PC-9 (cell line): ENCODE measurements around the gene APEH.

Experiments used
- EZH2 ChIP-seq: fragments of 200-600 bp; sonication (generic); IDR thresholded peaks from 2 replicates; pipeline ENCODE4 v1.8.0; 2017; ENCODE audit warnings: antibody characterized with exemption, low read depth
- TF ChIP-seq, protein P1 (sequence below): fragments of 200-600 bp; sonication (generic); conservative IDR thresholded peaks from 2 replicates; pipeline ENCODE4 v1.6.1; 2017; ENCODE audit warnings: mixed run types, antibody characterized with exemption, mild to moderate bottlenecking, moderate library complexity

DNA sequence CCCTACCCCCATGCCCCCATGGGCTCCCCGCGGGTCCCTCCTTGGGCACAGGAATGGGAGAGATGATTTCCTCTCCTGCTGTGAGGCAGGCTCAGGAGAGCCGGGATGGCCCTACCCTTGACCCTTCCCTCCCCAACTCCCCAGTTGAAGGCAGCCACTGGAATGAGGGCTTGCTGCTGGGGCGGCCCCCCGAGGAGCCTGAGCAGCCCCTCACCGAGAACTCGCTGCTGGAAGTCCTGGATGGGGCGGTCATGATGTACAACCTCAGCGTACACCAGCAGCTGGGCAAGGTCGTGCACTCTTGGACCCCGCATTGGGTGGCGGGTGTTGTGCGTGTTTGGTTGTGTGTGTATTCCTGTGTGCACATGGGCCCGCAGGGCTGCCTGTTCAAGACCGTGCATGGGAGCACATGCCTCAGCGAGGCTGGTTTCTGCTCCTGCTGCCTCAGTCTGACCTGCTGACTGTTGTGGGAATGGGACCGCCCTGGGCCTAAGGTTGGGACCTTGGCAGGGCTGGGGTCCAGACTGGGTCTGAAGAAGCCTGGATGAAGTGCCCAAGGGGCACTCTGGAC lies 31.3 kb downstream of the APEH start:
- TF ChIP-seq, protein P1, sequence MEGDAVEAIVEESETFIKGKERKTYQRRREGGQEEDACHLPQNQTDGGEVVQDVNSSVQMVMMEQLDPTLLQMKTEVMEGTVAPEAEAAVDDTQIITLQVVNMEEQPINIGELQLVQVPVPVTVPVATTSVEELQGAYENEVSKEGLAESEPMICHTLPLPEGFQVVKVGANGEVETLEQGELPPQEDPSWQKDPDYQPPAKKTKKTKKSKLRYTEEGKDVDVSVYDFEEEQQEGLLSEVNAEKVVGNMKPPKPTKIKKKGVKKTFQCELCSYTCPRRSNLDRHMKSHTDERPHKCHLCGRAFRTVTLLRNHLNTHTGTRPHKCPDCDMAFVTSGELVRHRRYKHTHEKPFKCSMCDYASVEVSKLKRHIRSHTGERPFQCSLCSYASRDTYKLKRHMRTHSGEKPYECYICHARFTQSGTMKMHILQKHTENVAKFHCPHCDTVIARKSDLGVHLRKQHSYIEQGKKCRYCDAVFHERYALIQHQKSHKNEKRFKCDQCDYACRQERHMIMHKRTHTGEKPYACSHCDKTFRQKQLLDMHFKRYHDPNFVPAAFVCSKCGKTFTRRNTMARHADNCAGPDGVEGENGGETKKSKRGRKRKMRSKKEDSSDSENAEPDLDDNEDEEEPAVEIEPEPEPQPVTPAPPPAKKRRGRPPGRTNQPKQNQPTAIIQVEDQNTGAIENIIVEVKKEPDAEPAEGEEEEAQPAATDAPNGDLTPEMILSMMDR = no peak
- TF ChIP-seq EZH2 = no peak
